Activated naive CD4-positive, alpha-beta T cell treated with anti-CD3 and anti-CD28 coated beads, Interleukin-2, amount 50 U/mL, for 16 hours (primary cell): ENCODE measurements around the gene CAPN1.
"Not testable (repeated sequence)": the region's sequence is repeated elsewhere in the genome, so short reads cannot be mapped to it uniquely, and the experiment has no call there.

ENCODE experiments used
- DNase-seq: peaks from one replicate; pipeline ENCODE4 v3.0.0-alpha.2; 2020

Gene CAPN1

DNA sequence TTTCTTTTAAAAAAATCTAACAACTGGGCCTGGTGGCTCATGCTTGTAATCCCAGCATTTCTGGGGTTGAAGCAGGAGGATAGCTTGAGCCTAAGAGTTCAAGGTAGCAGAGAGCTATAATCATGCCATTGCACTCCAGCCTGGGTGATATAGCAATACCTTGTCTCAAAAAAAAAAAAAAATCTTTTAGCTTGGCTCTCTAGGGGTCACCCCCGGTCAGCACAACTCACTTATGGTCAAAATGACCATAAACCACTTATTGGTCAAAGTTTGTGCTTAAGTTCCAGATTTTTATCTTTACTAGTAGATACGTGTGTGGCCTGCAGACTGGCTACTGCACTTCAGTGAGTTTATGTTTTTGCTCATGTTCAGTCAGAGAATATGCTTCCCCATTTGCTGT is 18.0 kb upstream of the CAPN1 start:
- no peak for DNase-seq

DNA sequence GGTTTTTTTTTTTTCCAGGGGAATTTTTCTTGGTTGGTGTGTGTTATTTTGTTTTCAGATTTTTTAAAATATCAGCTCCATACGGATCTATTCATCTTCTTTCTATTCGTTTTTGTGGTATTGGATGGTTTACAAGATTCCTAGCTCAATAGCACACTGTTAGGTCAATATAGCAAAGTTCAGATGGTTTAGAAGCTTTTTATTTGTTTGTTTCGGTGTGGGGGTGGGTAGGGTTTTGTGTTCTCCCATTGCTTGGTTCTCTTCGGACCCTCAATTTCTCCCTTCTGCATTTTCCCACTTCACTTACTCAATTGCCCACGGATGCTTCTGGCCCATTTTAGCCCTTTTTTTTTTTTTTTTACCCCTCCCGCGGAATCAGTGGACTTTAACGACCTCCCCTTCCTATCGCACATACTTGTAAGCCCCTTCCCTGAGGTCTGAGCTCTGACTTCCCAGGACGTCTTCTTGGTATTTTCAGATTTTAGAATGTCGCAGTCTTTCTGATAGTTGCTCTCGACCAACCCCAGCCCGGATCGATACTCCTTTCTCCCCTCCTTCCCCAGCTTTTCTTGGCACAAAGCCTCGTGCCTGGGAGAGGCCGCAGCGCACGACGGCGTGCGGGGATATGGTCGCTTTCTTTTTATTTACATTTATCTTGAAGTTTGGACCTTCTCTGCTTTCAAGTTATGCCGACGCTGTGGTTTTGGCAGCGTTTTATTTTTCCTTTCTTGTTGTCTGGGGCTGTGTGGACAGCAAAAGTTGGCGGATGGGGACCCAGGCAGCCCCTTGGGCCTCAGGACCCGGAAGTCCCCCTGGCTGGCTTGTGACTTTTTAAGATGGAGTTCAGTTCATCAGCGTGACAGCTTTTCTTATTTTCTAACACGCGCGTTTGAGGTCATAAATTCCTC is 16.1 kb upstream of the CAPN1 start:
- no peak for DNase-seq

DNA sequence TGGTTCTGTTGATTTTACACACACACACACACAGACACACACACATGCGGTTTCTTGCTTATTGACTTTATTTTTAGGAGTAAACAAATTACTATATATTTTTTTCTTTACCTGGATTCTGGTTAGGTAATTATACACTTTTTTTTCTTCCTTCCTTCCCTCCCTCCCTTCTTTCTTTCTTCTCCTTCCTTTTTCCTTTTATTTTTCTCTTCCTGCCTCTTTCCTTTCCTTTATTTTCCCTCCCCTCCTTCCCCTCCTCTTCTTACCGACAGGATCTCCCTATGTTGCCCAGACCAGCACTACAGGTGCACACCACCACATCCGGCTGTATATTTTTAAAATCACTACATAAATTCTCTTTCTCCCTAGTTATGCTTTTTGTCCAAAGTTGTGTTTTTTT is 14.8 kb upstream of the CAPN1 start:
- DNase-seq = no peak

DNA sequence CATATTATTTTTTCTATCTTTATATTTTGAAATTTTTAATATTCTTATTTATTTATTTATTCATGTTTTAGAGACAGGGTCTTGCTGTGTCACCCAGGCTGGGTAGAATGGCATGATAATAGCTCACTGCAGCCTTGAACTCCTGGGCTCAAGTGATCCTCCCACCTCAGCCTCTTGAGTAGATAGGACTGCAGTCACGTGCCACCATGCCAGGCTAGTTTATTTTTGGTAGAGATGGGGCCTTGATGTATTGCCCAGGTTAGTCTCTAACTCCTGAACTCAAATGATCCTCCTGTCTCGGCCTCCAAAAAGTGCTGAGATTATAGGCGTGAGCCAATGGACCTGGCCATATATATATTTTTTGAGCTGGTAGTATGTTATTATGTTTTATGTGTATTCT is 14.1 kb upstream of the CAPN1 start:
- DNase-seq = no peak

DNA sequence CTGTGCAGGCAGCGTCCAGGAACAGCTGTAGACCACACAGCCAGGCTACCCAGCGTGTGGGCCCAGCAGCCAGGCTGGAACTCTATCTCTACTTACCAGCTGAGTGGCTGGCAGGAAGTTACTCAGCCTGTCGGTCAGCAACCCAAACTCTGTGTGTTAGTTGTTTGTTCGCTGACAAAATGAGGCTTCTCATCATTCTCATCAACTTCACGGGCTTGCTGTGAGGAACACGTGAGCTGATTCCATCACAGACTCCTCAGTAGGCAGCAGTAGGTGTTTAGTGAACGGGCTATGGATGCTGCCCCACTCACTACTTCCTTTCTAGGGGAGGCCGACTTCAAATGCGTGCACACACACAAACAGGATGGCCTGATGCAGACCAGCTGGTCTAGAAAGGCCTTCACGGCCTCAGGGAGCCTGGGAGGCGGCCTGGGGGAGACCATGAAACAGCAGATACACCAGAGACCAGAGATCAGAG is 12.5 kb upstream of the CAPN1 start:
- no peak for DNase-seq

DNA sequence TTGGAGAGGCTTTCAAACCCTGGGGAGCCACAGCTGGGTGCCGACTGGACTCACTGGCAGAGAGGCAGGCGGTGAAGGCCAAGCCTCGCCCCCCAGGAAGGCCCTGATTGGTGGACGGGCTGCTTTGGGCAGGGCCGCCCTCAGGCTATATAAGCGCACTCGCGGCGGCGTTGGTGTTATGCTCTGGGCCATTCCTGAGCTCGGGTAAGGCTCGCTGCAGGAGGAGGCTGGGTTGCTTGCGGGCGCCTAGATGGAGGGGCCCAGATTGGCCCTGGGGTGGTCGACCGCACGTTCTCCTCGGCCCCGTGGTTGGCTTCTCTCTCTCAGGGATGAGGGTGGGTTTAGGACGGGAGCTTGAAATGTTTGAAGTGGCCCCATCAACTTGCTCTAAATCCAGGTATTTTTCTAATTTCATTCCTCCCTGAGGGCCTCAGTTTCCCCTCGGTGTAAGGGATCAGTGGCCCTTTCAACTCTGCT is 11.6 kb upstream of the CAPN1 start, which contains the start of gene SPDYC:
SPDYC (plus strand) TSS at position 176 of the 477 bp plus-strand sequence. CDS start 1,125 bp downstream, outside the sequence.
- DNase-seq = no peak

DNA sequence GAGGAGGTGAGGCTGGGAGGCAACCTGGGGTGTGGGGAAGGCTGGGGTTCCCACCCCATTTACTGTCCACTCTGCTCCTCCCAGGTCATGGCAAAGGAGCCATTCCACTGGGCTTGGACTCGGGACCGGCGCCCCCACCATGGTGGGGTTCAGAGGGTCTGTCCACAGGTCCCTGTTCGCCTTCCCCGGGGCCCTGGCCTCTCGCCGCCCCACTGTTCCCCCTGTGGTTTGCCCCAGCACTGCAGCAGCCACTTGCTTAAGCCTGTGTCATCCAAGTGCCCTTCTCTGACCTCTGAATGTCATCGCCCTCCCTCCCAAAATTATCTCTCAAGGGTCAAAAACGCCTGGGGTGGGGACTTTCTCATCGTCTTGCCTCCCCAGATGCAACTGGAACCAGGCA is 9.1 kb upstream of the CAPN1 start:
- DNase-seq = no peak

DNA sequence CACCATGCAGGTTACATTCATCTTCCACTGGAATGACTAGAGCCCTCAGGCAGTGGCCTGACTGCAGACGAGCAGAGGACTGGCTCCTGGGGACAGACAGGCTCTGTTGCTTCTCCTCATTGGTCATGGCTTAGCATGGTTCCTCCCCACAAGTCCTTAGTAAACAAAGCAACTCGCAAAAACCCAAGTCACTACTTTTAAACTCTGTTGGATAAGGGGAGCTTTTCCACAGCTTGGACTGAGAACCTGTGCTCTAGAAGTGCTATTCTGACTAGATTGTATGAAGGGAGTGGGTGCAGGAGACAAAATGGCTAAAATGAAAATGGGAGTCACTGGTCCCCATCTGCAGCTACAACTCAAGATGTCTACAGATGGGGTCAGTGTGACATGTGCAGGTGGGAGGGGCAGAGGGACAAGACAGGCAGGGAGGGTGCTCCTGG is 7.1 kb upstream of the CAPN1 start:
- not testable (repeated sequence) for DNase-seq

DNA sequence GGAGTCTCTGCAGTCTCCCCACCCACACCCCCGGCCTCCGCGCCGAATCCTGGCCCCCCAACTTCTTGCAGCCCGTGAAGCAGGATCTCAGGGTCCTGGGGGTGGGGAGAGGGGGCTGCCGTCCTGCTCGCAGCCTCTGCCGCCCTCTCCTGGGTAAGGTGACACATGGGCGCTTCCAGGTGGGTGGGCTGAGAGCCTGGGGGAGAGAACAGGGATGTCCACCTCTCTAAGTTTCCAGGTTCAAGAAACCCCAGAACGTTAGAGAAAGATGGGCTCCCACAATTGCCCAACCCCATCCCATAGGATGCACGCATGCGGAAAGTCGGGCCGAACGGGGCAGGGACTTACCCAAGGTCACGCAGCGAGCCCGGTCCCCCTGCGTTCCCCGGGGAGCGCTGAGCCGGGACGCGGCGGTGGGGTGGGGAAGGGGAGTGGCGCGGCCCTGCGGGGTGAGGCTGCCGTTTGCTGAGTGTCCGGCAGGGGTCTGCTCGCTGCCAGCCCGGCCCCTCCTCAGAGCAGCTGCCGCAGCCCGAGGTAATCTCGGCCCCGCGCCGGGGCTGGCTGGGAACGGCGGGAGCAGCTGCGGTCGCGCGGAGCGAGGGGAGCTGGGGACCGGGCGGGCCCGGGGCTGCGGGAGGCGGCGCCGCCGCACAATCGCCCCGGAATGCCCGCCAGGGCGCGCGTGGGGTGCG is 705 bp upstream of the CAPN1 start:
- peak; percentile 67 for DNase-seq

DNA sequence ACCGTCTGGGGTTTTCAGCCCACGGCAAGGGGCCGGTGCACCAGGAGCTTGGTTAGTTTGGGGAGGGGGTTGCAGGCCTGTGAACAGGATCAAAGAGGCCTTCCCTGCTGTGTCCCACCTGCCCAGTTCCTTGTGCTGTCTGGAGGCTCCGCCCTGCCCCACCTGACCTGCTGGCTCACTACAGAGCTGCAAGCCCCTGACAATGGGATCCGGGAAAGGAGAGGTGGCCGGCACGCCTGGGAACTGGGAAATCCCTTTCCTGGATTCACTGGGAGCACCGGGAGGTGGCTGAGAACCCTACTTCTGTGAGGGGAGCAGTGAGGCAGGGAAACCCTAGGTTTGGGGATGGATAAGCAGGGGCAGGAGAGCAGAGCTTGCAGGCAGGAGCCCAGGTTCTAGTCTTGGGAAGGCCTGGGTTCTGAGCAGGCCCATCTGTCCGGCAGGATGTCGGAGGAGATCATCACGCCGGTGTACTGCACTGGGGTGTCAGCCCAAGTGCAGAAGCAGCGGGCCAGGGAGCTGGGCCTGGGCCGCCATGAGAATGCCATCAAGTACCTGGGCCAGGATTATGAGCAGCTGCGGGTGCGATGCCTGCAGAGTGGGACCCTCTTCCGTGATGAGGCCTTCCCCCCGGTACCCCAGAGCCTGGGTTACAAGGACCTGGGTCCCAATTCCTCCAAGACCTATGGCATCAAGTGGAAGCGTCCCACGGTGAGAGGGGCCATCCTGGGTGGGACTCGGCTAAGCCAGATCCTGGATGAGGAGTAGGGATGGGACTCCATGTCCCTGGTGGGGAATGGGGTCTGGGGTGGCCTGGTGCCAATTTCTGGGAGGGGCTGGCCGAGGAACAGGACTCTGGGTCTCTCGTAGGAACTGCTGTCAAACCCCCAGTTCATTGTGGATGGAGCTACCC is 786 bp downstream of the CAPN1 start:
- no peak for DNase-seq

DNA sequence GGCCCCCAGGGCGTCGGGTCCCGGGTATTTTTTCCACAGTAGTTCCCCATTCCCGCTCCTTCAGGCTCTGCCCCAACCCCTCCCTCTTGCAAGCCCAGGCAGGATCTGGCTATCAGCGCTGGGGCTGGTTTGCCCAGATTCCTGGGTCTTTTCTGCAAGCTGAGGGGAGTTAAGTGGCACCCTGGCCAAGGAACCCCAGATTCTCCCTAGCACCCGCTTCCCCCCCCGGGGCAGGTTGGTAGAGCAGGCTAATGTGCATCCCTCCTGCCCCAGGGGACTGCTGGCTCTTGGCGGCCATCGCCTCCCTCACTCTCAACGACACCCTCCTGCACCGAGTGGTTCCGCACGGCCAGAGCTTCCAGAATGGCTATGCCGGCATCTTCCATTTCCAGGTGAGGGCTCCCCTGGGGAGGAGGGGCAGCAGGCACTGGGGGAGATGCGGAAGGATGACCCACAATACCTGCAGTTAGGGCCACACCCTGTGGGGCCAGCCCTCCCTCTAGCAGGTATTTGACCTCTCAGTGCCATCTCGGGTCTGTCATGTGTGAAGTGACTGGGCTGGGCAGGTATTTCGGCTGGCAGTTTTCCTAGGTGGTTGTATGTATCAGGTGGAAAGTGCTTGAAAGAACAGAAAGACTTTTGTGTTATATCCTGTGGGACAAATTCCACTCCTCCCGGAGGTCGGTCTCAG is 1.6 kb downstream of the CAPN1 start:
- DNase-seq = no peak

DNA sequence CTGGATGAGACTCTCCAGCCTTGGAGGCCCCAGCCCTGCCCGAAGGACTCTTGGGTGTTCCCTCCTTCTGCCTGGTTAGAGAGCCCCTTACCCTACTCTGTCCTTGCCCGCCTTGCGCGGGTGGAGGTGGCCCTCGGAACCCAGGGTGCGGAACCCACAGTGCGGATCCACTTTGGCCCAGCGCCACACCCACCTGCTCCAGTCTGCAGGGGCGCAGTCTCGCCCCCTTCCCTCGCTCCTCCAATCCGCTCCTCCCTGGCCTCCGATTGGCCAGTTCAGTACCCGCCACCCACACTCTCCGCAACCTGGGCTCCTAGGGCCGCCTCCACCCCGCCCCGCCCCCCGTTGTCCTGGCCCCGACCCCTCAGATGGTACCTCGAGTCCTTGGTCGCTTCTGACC is 2.4 kb downstream of the CAPN1 start:
- no peak for DNase-seq

DNA sequence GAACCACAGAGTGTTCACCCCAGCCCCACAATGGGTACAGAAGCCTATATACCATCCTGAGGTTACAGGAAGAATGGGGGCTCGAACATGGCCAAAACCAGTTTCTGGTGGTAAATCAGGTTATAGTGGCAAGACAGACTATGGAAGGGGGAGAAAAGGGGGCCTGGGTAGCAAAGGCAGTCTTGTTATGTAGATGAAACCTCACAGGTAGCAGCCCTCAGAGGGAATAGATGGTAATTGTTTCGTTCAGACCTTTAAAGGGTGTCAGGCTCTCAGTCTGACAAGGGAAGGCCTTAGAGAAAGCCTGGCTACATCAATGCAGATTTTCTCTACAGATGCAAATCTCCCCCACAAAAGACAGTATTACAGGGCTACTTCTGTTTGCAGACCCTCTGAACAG is 3.4 kb downstream of the CAPN1 start:
- DNase-seq = no peak

DNA sequence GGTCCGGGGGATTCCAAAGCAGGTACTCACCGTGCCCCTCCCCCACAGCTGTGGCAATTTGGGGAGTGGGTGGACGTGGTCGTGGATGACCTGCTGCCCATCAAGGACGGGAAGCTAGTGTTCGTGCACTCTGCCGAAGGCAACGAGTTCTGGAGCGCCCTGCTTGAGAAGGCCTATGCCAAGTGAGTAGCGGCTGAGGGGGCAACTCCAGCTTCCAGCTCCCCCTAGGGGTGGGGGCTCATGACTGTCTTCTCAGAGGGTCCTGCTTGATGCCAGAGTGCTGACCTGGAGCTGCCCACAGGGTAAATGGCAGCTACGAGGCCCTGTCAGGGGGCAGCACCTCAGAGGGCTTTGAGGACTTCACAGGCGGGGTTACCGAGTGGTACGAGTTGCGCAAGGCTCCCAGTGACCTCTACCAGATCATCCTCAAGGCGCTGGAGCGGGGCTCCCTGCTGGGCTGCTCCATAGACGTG is 4.2 kb downstream of the CAPN1 start:
- no peak for DNase-seq

DNA sequence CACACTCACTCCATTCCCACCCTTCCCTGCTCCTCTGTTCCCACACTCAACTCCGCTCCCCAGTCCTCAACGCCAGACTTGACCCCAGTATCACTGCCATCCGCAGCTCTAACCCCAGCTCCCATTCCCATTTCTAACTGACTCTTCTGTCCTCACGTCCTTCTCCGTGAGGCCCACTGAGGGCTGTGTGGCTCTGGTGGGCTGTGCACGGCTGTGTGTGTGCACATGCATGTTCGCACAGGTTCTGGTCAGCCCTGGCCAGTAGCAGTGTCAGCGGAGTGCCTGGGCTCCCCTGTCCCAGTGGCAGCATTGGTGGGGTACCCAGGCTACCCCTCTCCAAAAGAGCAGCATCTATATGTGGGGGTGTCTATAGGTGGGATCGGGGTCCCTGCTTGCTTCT is 5.0 kb downstream of the CAPN1 start:
- DNase-seq = no peak

DNA sequence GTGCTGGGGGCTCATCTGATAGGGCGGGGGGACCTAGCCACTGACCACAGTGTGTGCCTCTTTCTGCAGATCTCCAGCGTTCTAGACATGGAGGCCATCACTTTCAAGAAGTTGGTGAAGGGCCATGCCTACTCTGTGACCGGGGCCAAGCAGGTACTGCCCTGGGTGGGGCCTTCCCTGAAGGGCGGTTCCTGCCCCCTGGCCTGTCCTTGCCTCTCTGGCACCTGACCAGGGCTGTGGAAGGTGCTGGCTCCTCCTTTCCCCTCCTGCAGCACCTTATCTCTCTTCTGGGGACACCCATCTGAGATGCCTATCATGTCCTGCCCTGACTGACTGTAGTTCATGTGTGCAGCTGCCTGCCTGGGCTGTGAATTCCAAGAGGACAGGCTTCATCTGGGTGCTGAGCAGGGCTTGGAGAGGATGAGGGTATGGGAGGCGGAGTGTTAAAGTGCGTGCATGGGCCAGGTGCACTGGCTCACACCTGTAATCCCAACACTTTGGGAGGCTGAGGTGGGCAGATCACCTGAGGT is 5.5 kb downstream of the CAPN1 start:
- no peak for DNase-seq

DNA sequence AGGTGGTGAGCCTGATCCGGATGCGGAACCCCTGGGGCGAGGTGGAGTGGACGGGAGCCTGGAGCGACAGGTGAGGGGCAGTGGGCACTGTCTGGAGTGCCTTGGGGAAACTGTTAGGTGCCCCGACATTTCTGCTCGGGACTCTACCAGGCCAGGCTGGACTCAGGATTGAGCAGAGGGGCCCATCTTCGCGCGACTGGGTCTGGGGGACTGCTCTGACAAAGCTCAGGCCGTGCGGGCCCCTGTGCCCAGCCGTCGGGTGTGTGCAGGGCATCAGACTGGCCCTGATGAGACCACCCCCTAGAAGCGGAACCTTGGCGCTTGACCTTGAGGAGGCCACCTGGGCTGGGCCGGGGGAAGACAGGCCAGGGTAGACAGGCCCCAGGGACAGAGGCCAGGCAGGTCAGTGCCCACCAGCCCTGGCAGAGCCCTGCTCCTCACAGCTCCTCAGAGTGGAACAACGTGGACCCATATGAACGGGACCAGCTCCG is 6.3 kb downstream of the CAPN1 start:
- no peak for DNase-seq

DNA sequence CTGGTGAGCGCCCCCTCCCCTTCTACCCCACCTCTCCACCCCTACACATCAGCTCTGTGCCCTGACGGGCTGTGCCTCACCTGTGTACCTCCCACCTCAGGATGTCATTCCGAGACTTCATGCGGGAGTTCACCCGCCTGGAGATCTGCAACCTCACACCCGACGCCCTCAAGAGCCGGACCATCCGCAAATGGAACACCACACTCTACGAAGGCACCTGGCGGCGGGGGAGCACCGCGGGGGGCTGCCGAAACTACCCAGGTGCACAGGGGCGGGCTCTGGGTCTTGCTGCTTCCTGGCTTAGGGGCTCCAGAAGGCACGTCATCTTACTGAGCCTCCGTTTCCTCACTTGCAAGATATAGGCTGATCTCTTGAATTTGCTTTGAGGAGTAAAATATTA is 6.8 kb downstream of the CAPN1 start:
- no peak for DNase-seq

DNA sequence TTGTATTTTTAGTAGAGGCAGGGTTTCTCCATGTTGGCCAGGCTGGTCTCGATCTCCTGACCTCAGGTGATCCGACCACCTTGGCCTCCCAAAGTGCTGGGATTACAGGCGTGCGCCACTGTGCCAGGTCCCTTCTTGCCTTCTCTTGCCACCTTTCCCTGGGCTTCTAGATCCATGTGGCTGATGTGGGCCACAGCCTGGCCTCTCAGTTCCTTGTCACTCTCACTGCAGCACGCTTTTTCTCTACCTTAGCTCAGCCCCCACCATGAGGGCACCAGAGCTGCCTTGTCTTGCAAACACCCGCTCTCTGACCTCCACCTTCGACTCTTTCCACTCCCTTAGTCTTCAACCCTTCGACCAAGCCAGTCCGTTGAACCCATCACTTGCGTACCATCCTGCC is 7.5 kb downstream of the CAPN1 start:
- DNase-seq = no peak

DNA sequence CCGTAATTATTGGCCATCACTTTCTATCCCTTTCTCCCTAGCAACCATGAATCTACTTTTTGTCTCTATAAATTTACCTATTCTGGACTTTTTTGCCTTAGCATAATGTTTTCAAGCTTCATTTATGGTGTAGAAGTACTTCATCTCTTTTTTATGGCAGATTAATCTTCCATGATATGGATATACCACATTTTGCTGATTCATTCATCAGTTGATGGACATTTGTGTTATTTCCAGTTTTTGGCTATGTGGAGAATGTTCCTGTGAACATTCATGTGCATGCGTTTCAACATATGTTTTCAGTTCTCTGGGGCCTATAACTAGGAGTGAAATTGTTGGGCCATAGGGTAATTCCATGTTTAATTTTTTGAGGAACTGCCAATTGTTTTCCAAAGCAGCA is 12.8 kb downstream of the CAPN1 start:
- DNase-seq = no peak

DNA sequence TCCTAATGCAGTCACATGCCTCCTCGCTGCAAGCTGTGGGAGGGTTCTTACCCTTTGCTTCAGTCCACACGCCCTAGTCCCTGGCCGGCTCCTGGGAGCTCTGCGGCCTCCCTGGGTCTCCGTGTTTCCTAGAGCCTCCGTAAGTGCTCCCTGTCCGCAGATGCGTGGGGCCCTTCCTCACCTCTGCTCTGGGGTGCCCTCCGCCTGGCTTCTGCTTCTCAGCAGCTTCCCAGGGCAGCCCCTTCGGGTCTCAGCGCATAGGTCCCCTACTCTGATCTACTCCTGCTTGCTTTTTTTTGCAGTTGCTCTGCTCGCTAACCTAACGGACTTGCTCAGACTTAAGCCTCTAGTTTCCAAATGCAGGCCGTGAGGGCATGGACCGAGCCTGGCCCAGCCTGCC is 22.4 kb downstream of the CAPN1 start:
- DNase-seq = no peak
